ENCODE data around the gene LIF. TPM values are rescaled to one million over a fixed set of nuclear protein-coding genes. Genes with fewer than 3 reads are reported as not detected.
A peak's percentile ranks its signal among the peaks of the same experiment; 100 is the strongest.

LIF gene
- polyA plus RNA-seq, 2 donors: 0.54 to 1.0 TPM

DNA sequence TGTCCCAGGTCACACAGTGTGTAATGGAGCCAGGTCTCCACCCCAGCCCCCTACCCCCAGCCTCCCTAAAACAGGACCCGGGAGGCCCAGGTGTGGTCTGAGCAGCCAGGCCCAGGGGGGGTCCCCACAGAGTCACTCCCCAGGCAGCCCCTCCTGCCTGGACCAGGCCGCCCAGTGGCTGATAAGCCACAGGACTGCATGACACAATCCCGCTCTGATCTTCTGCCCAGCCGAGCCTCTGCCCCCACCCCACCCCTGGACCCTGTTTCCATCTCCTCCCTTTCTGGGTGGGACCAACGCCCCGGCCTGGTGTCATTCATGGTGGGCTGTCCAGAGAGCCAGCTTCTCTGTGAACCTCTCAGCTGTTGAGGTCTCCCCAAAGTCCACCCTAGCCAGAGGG is 7.8 kb upstream of the LIF start:
- H3K27me3 ChIP-seq (ENCODE audit: control insufficient read depth in 1 of 2, insufficient read depth in 2 of 2, low read length in 2 of 2): no peaks in the 10 kb centered on the region
- H3K27ac ChIP-seq (ENCODE audit: low read depth in 2 of 2, low read length in 1 of 2): no peak overlapping the region
- no peaks in the 10 kb centered on the region for H3K9me3 ChIP-seq (ENCODE audit: control insufficient read depth in 2 of 2, insufficient read depth in 1 of 2, low read depth in 1 of 2, low read length in 1 of 2)
- WGBS, 2 donors: 76% methylated on average over 6 of the region's 6 CpGs
- H3K36me3 ChIP-seq (ENCODE audit: control insufficient read depth in 2 of 2, insufficient read depth in 2 of 2, low read length in 1 of 2): no peaks in the 10 kb centered on the region
- H3K4me1 ChIP-seq (ENCODE audit: control insufficient read depth in 2 of 2, insufficient read depth in 2 of 2, low read length in 1 of 2): peaks cover 4 to 12% of the 10 kb centered on the region in 2 donors
- H3K4me3 ChIP-seq (ENCODE audit: low read depth in 1 of 2, low read length in 2 of 2): no peak overlapping the region

- 17 to 24% methylated on average over 21 to 22 of the region's 22 CpGs for WGBS, 2 donors
- Histone ChIP-seq H3K27ac (ENCODE audit: low read depth in 2 of 2, low read length in 1 of 2) (peak overlapping the region; percentile 4 to 27), H3K4me1 (ENCODE audit: control insufficient read depth in 2 of 2, insufficient read depth in 2 of 2, low read length in 1 of 2) (peaks cover 4 to 12% of the 10 kb centered on the region in 2 donors), H3K27me3 (ENCODE audit: control insufficient read depth in 1 of 2, insufficient read depth in 2 of 2, low read length in 2 of 2) (no peaks in the 10 kb centered on the region), H3K36me3 (ENCODE audit: control insufficient read depth in 2 of 2, insufficient read depth in 2 of 2, low read length in 1 of 2) (no peaks in the 10 kb centered on the region), H3K4me3 (ENCODE audit: low read depth in 1 of 2, low read length in 2 of 2) (no peak overlapping the region), H3K9me3 (ENCODE audit: control insufficient read depth in 2 of 2, insufficient read depth in 1 of 2, low read depth in 1 of 2, low read length in 1 of 2) (no peaks in the 10 kb centered on the region)
These were observed 6.8 kb upstream of the LIF start for GRCh38 chr22:30253205-30253852.

DNA sequence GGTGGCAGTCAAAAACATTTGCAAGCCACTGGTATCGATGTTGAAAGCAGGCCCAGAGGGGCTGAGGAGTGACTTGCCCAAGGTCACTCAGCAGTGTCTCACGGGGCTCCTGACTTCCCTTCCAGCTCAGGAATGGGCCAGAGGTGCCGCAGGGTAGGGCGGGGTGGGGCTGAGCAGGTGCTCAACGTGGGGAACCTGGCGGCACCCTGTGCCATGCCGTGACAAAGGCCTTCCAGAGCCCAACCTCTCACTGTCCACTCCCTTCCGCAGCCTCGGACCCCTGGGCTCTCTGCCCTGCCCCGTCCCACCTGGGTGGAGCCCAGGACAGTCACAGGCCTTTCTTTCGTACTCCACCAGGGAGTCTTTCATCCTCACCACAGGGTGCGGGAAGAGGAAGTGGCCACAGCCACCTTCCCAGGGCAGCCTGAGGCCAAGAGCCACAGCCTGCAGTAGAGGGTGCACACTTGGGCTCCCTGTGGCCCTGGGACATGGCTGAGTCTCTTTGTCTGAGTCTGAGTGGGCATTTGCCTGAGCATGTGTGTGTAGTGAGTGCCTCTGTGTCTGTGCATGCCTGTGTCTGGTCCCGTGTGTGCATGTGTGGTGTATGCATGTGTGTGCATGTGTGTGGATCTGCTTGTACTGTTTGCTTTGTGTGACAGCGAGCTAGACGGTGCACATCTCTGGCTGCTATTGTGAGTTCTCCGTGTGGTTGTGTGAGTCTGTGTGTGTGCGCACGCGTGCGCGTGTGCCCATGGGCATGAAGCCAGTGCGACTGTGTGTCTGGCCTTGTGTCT is 6.0 kb upstream of the LIF start:
- Histone ChIP-seq H3K9me3 (ENCODE audit: control insufficient read depth in 2 of 2, insufficient read depth in 1 of 2, low read depth in 1 of 2, low read length in 1 of 2) (no peaks in the 10 kb centered on the region), H3K4me3 (ENCODE audit: low read depth in 1 of 2, low read length in 2 of 2) (no peak overlapping the region), H3K4me1 (ENCODE audit: control insufficient read depth in 2 of 2, insufficient read depth in 2 of 2, low read length in 1 of 2) (peaks cover 4 to 12% of the 10 kb centered on the region in 2 donors), H3K27me3 (ENCODE audit: control insufficient read depth in 1 of 2, insufficient read depth in 2 of 2, low read length in 2 of 2) (no peaks in the 10 kb centered on the region), H3K36me3 (ENCODE audit: control insufficient read depth in 2 of 2, insufficient read depth in 2 of 2, low read length in 1 of 2) (no peaks in the 10 kb centered on the region), H3K27ac (ENCODE audit: low read depth in 2 of 2, low read length in 1 of 2) (peak overlapping the region; percentile 29 to 32)
- WGBS, 2 donors: 40 to 51% methylated on average over 16 to 22 of the region's 22 CpGs

DNA sequence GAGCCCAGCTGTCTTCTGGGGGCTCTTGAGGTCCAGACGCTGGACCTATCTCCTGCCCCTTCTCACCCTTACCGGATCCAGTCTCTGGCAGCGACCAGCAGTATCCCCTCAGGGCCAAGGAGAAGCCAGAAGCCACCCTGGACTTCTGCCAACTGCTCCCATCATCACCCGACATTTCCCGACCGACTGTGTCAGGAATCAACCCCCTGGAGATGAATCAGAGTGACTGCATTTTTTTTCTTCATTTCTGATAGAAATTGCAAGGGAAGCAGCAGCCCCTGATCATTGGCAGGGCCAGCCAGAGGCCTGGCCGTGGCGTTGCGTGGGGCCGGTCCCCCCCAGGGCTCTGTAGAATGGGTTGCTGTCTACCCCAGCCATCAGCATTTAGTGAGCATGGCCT is 5.2 kb upstream of the LIF start:
- no peaks in the 10 kb centered on the region for H3K9me3 ChIP-seq (ENCODE audit: control insufficient read depth in 2 of 2, insufficient read depth in 1 of 2, low read depth in 1 of 2, low read length in 1 of 2)
- peaks cover 4 to 12% of the 10 kb centered on the region in 2 donors for H3K4me1 ChIP-seq (ENCODE audit: control insufficient read depth in 2 of 2, insufficient read depth in 2 of 2, low read length in 1 of 2)
- no peak overlapping the region for H3K4me3 ChIP-seq (ENCODE audit: low read depth in 1 of 2, low read length in 2 of 2)
- no peaks in the 10 kb centered on the region for H3K36me3 ChIP-seq (ENCODE audit: control insufficient read depth in 2 of 2, insufficient read depth in 2 of 2, low read length in 1 of 2)
- no peaks in the 10 kb centered on the region for H3K27me3 ChIP-seq (ENCODE audit: control insufficient read depth in 1 of 2, insufficient read depth in 2 of 2, low read length in 2 of 2)
- no peak overlapping the region for H3K27ac ChIP-seq (ENCODE audit: low read depth in 2 of 2, low read length in 1 of 2)
- 63 to 66% methylated on average over 10 of the region's 10 CpGs for WGBS, 2 donors

GRCh38 chr22:30250661-30251267 is 4.2 kb upstream of the LIF start:
- WGBS, 2 donors: 42 to 46% methylated on average over 12 of the region's 12 CpGs
- Histone ChIP-seq H3K27ac (ENCODE audit: low read depth in 2 of 2, low read length in 1 of 2) (no peak overlapping the region), H3K27me3 (ENCODE audit: control insufficient read depth in 1 of 2, insufficient read depth in 2 of 2, low read length in 2 of 2) (no peaks in the 10 kb centered on the region), H3K4me1 (ENCODE audit: control insufficient read depth in 2 of 2, insufficient read depth in 2 of 2, low read length in 1 of 2) (peaks cover 4 to 12% of the 10 kb centered on the region in 2 donors), H3K36me3 (ENCODE audit: control insufficient read depth in 2 of 2, insufficient read depth in 2 of 2, low read length in 1 of 2) (no peaks in the 10 kb centered on the region), H3K4me3 (ENCODE audit: low read depth in 1 of 2, low read length in 2 of 2) (no peak overlapping the region), H3K9me3 (ENCODE audit: control insufficient read depth in 2 of 2, insufficient read depth in 1 of 2, low read depth in 1 of 2, low read length in 1 of 2) (no peaks in the 10 kb centered on the region)

DNA sequence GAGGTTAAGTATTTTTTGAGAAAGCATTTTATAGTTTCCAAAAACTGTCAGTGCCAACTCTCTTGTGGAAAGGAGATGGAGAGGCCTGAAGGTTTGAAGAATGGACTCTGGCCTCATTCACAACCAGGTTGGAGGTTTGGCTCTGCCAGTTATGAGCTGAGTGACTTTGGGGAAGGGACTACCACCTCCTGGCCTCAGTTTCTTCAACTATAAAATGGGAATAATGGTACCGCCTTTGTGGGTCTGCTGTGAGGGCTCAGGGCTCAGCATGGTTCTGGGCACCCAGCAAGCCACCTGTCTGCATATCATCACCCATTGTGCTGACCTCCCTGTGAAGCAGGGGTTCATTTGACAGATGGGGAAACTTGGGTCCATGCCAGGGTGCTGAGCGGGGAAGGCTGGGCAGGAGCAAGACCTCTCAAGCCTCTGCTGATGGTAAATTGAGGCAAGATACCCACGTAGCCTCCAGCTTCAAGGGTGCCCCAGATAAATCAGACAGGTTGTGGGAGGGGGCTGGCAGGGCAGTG is 3.5 kb upstream of the LIF start:
- H3K4me1 ChIP-seq (ENCODE audit: control insufficient read depth in 2 of 2, insufficient read depth in 2 of 2, low read length in 1 of 2): peaks cover 4 to 15% of the 10 kb centered on the region in 2 donors
- WGBS, 2 donors: 78 to 95% methylated on average over 3 of the region's 3 CpGs

GRCh38 chr22:30249049-30250038 is 2.8 kb upstream of the LIF start:
- Histone ChIP-seq H3K27me3 (ENCODE audit: control insufficient read depth in 1 of 2, insufficient read depth in 2 of 2, low read length in 2 of 2) (no peaks in the 10 kb centered on the region), H3K4me3 (ENCODE audit: low read depth in 1 of 2, low read length in 2 of 2) (no peak overlapping the region), H3K36me3 (ENCODE audit: control insufficient read depth in 2 of 2, insufficient read depth in 2 of 2, low read length in 1 of 2) (no peaks in the 10 kb centered on the region), H3K4me1 (ENCODE audit: control insufficient read depth in 2 of 2, insufficient read depth in 2 of 2, low read length in 1 of 2) (peaks cover 4 to 15% of the 10 kb centered on the region in 2 donors), H3K27ac (ENCODE audit: low read depth in 2 of 2, low read length in 1 of 2) (no peak overlapping the region), H3K9me3 (ENCODE audit: control insufficient read depth in 2 of 2, insufficient read depth in 1 of 2, low read depth in 1 of 2, low read length in 1 of 2) (no peaks in the 10 kb centered on the region)
- 67 to 71% methylated on average over 27 of the region's 27 CpGs for WGBS, 2 donors

More for the DNA sequence above, 3.5 kb upstream of the LIF start:
- H3K9me3 ChIP-seq (ENCODE audit: control insufficient read depth in 2 of 2, insufficient read depth in 1 of 2, low read depth in 1 of 2, low read length in 1 of 2): no peaks in the 10 kb centered on the region
- H3K27ac ChIP-seq (ENCODE audit: low read depth in 2 of 2, low read length in 1 of 2): no peak overlapping the region
- H3K4me3 ChIP-seq (ENCODE audit: low read depth in 1 of 2, low read length in 2 of 2): no peak overlapping the region
- H3K27me3 ChIP-seq (ENCODE audit: control insufficient read depth in 1 of 2, insufficient read depth in 2 of 2, low read length in 2 of 2): no peaks in the 10 kb centered on the region
- no peaks in the 10 kb centered on the region for H3K36me3 ChIP-seq (ENCODE audit: control insufficient read depth in 2 of 2, insufficient read depth in 2 of 2, low read length in 1 of 2)

DNA sequence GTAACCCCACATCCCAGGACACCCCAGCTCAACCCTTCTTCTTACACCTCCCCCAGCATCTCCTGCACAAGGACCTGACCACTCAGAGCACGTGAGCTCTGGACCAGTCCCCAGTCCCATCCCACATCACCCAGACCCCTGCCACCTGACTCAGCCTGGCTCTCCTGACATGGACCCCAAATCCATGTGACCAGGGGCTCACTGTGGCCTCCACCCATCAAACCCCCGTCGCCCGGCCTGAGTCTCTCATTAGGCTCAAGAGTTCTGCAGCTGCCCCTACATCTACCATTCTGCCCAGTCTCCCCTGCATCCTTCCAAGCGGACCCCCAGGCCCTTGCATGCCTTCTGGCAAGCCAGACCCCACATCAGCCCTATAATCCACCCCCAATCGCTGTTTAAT is 1.9 kb upstream of the LIF start:
- H3K4me3 ChIP-seq (ENCODE audit: low read depth in 1 of 2, low read length in 2 of 2): no peak overlapping the region
- H3K27ac ChIP-seq (ENCODE audit: low read depth in 2 of 2, low read length in 1 of 2): no peak overlapping the region

GRCh38 chr22:30247974-30248373 is 1.4 kb upstream of the LIF start:
- Histone ChIP-seq H3K27me3 (ENCODE audit: control insufficient read depth in 1 of 2, insufficient read depth in 2 of 2, low read length in 2 of 2) (no peaks in the 10 kb centered on the region), H3K27ac (ENCODE audit: low read depth in 2 of 2, low read length in 1 of 2) (no peak overlapping the region), H3K36me3 (ENCODE audit: control insufficient read depth in 2 of 2, insufficient read depth in 2 of 2, low read length in 1 of 2) (peaks cover 0 to 4% of the 10 kb centered on the region in 2 donors), H3K4me3 (ENCODE audit: low read depth in 1 of 2, low read length in 2 of 2) (no peak overlapping the region), H3K9me3 (ENCODE audit: control insufficient read depth in 2 of 2, insufficient read depth in 1 of 2, low read depth in 1 of 2, low read length in 1 of 2) (no peaks in the 10 kb centered on the region), H3K4me1 (ENCODE audit: control insufficient read depth in 2 of 2, insufficient read depth in 2 of 2, low read length in 1 of 2) (peaks cover 4 to 9% of the 10 kb centered on the region in 2 donors)
- 68 to 73% methylated on average over 12 of the region's 12 CpGs for WGBS, 2 donors

More for the DNA sequence above, 1.9 kb upstream of the LIF start:
- Histone ChIP-seq H3K36me3 (ENCODE audit: control insufficient read depth in 2 of 2, insufficient read depth in 2 of 2, low read length in 1 of 2) (peaks cover 0 to 2% of the 10 kb centered on the region in 2 donors), H3K4me1 (ENCODE audit: control insufficient read depth in 2 of 2, insufficient read depth in 2 of 2, low read length in 1 of 2) (peaks cover 4 to 13% of the 10 kb centered on the region in 2 donors), H3K9me3 (ENCODE audit: control insufficient read depth in 2 of 2, insufficient read depth in 1 of 2, low read depth in 1 of 2, low read length in 1 of 2) (no peaks in the 10 kb centered on the region), H3K27me3 (ENCODE audit: control insufficient read depth in 1 of 2, insufficient read depth in 2 of 2, low read length in 2 of 2) (no peaks in the 10 kb centered on the region)
- 66 to 80% methylated on average over 6 of the region's 6 CpGs for WGBS, 2 donors

Measured in esophagus (tissue), 2 donors.